Panc1 (cell line): ENCODE results near the gene CRCP. TPM values are rescaled to one million over a fixed set of nuclear protein-coding genes. Genes with fewer than 3 reads are reported as not detected.

Experiments
- ATAC-seq: fragments of 200-7000 bp; cut with Tn5 transposase; 2 replicates; pipeline ENCODE4 v1.9.1; 2020; ENCODE audit warnings: mild to moderate bottlenecking, moderate library complexity
- BruUV-seq: library from RNA; stranded (reverse); fragments of 400-500 nt; replicated peaks from 2 replicates; lab custom pipeline; 2021; lab: Mats Ljungman, UMichigan
- CTCF ChIA-PET: fragments of 300-600 bp; sonication (Branson Sonifier 250); formaldehyde crosslinking; loops from one replicate; lab custom pipeline; 2022; ENCODE audit warnings: antibody characterized with exemption; lab: Charles Lee
- POLR2A ChIA-PET: fragments of 300-600 bp; sonication (Branson Sonifier 250); formaldehyde crosslinking; loops from one replicate; lab custom pipeline; 2022; ENCODE audit warnings: antibody characterized with exemption; lab: Charles Lee
- DNase-seq: peaks from one replicate; pipeline ENCODE4 v3.0.0-alpha.2; 2010; ENCODE audit warnings: low read depth, low spot score
- H3K27ac ChIP-seq: 2 replicates; pipeline ENCODE4 v1.5.1; 2011; ENCODE audit warnings: mild to moderate bottlenecking, low read length, inconsistent platforms
- H3K27me3 ChIP-seq: fragments of 200-500 bp; sonication (Bioruptor generic); 2 replicates; pipeline ENCODE4 v1.6.0; 2014; ENCODE audit warnings: low read length, inconsistent platforms; ENCODE audit not compliant: control insufficient read depth, insufficient read depth
- H3K36me3 ChIP-seq: fragments of 200-500 bp; sonication (Bioruptor generic); 2 replicates; pipeline ENCODE4 v1.5.1; 2014; ENCODE audit warnings: inconsistent platforms, mild to moderate bottlenecking, low read length, moderate library complexity; ENCODE audit not compliant: control insufficient read depth, insufficient read depth
- H3K4me1 ChIP-seq: 2 replicates; pipeline ENCODE4 v1.5.1; 2011; ENCODE audit warnings: inconsistent platforms, mild to moderate bottlenecking, low read length, moderate library complexity; ENCODE audit not compliant: control insufficient read depth, insufficient read depth
- H3K4me3 ChIP-seq, 2 experiments: 2 replicates each; pipeline ENCODE4 v1.5.1; 2011 to 2012; ENCODE audit warnings: low read depth in 2 of 2, low read length in 2 of 2, mild to moderate bottlenecking in 2 of 2, inconsistent platforms in 1 of 2, moderate library complexity in 1 of 2
- H3K9me3 ChIP-seq: fragments of 200-500 bp; sonication (Bioruptor generic); 2 replicates; pipeline ENCODE4 v1.5.1; 2014; ENCODE audit warnings: low read depth, mild to moderate bottlenecking, inconsistent platforms, low read length, moderate library complexity; ENCODE audit not compliant: control insufficient read depth, insufficient read depth
- CTCF ChIP-seq: fragments of 450-650 bp; IDR thresholded peaks from 2 replicates; pipeline ENCODE4 v1.5.1; 2017; ENCODE audit warnings: mild to moderate bottlenecking
- POLR2AphosphoS5 ChIP-seq: IDR thresholded peaks from 2 replicates; pipeline ENCODE4 v1.6.1; 2012; ENCODE audit warnings: mild to moderate bottlenecking, low read depth, low read length, moderate library complexity
- SIN3A ChIP-seq: IDR thresholded peaks from 2 replicates; pipeline ENCODE4 v1.6.1; 2012; ENCODE audit warnings: low read depth, mild to moderate bottlenecking, low read length, moderate library complexity, borderline replicate concordance; ENCODE audit not compliant: insufficient read depth
- TCF7L2 ChIP-seq: IDR thresholded peaks from 2 replicates; pipeline ENCODE4 v1.6.1; 2011; ENCODE audit warnings: mild to moderate bottlenecking, low read depth, low read length, inconsistent platforms
- in situ Hi-C: cut with HindIII; loops from 2 replicates; pipeline ENCODE4 v1.10.0; 2016; ENCODE audit warnings: low sequenced_read_pairs, low pct_unique_long_range_greater_than_20kb
- intact Hi-C: fragments of 100-400 bp; cut with micrococcal nuclease; formaldehyde crosslinking; loops from one replicate; pipeline ENCODE4 v1.10.0; 2022; ENCODE audit not compliant: unreplicated experiment
- total RNA-seq: library from RNA; stranded (reverse); gene quantifications from one replicate; pipeline ENCODE4 v1.2.1, GENCODE V29; 2021; ENCODE audit not compliant: unreplicated experiment
- TF ChIP-seq, protein P1 (sequence below), 2 experiments: IDR thresholded peaks; 2 replicates each; pipeline ENCODE4 v1.6.1; 2011 to 2012; ENCODE audit warnings: low read depth in 2 of 2, control low read depth in 1 of 2, low read length in 1 of 2, mild to moderate bottlenecking in 1 of 2, moderate library complexity in 1 of 2; ENCODE audit not compliant: insufficient read depth in 1 of 2

Gene CRCP
- total RNA-seq, 1 experiment from 2014 or later, result 46.4 TPM

DNA sequence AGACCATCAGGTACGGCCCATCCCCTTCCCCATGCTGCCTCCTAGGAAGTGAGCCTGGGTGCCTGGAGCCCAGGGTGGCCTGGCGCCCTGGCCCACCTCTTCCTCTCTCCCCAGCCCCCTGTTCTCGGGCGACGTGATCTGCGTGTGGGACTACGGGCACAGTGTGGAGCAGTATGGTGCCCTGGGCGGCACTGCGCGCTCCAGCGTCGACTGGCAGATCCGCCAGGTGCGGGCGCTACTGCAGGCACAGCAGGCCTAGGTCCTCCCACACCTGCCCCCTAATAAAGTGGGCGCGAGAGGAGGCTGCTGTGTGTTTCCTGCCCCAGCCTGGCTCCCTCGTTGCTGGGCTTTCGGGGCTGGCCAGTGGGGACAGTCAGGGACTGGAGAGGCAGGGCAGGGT lies 22.0 kb upstream of the CRCP start:
- CTCF ChIA-PET, result no interaction called here
- no TSS peak for BruUV-seq

GRCh38 chr7:66095010-66095409 lies 19.6 kb upstream of the CRCP start:
- intact Hi-C loops, result no loop called here

More for the DNA sequence above, 22.0 kb upstream of the CRCP start:
- in situ Hi-C loops (no loop called here), intact Hi-C loops (no loop called here)
- no peak overlapping the region for H3K4me3 ChIP-seq
- DNase-seq (no peak), ATAC-seq (no peak)
- no peaks in the 10 kb centered on the region for H3K27me3 ChIP-seq
- no peaks in the 10 kb centered on the region for H3K4me1 ChIP-seq
- no peak for TF ChIP-seq TCF7L2
- TF ChIP-seq CTCF, result no peak
- no peak for TF ChIP-seq SIN3A
- TF ChIP-seq, protein P1, sequence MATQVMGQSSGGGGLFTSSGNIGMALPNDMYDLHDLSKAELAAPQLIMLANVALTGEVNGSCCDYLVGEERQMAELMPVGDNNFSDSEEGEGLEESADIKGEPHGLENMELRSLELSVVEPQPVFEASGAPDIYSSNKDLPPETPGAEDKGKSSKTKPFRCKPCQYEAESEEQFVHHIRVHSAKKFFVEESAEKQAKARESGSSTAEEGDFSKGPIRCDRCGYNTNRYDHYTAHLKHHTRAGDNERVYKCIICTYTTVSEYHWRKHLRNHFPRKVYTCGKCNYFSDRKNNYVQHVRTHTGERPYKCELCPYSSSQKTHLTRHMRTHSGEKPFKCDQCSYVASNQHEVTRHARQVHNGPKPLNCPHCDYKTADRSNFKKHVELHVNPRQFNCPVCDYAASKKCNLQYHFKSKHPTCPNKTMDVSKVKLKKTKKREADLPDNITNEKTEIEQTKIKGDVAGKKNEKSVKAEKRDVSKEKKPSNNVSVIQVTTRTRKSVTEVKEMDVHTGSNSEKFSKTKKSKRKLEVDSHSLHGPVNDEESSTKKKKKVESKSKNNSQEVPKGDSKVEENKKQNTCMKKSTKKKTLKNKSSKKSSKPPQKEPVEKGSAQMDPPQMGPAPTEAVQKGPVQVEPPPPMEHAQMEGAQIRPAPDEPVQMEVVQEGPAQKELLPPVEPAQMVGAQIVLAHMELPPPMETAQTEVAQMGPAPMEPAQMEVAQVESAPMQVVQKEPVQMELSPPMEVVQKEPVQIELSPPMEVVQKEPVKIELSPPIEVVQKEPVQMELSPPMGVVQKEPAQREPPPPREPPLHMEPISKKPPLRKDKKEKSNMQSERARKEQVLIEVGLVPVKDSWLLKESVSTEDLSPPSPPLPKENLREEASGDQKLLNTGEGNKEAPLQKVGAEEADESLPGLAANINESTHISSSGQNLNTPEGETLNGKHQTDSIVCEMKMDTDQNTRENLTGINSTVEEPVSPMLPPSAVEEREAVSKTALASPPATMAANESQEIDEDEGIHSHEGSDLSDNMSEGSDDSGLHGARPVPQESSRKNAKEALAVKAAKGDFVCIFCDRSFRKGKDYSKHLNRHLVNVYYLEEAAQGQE (IDR thresholded peaks at IDR 0.05; ENCODE audit: insufficient read depth in 1 of 2, low read depth in 2 of 2, low read length in 1 of 2), result no peak
- no peak for TF ChIP-seq POLR2AphosphoS5
- POLR2A ChIA-PET, result interaction anchor here (0.7 kb wide), 1 partner anchor 28 kb away, joined by 4 read pairs; no protein-coding TSS in a partner anchor
- H3K27ac ChIP-seq, result no peak overlapping the region
- no peaks in the 10 kb centered on the region for H3K9me3 ChIP-seq
- no peaks in the 10 kb centered on the region for H3K36me3 ChIP-seq

More at GRCh38 chr7:66095010-66095409, 19.6 kb upstream of the CRCP start:
- TSS peak; percentile 56 for BruUV-seq
- no peaks in the 10 kb centered on the region for H3K9me3 ChIP-seq
- no peak overlapping the region for H3K27ac ChIP-seq
- no peak for ATAC-seq
- no peak for TF ChIP-seq TCF7L2
- TF ChIP-seq, protein P1 (IDR thresholded peaks at IDR 0.05; ENCODE audit: insufficient read depth in 1 of 2, low read depth in 2 of 2, low read length in 1 of 2), result no peak
- no peak for TF ChIP-seq POLR2AphosphoS5
- TF ChIP-seq SIN3A, result no peak
- TF ChIP-seq CTCF, result no peak
- POLR2A ChIA-PET, result no interaction called here
- no peak overlapping the region for H3K4me3 ChIP-seq
- DNase-seq, result no peak
- in situ Hi-C loops, result no loop called here
- CTCF ChIA-PET, result interaction anchor here (0.6 kb wide), 1 partner anchor 20 kb away, joined by 5 read pairs; no protein-coding TSS in a partner anchor
- H3K36me3 ChIP-seq, result no peaks in the 10 kb centered on the region
- H3K27me3 ChIP-seq, result no peaks in the 10 kb centered on the region
- no peaks in the 10 kb centered on the region for H3K4me1 ChIP-seq
